Loucy (cell line): ENCODE data around the gene SCRT2.

Experiments used
- H2AFZ ChIP-seq: fragments of 200-600 bp; sonication (generic); 2 replicates; pipeline ENCODE4 v1.6.0; 2016; ENCODE audit warnings: antibody characterized with exemption, mild to moderate bottlenecking, low read length, moderate library complexity
- H3F3A ChIP-seq: fragments of 200-600 bp; 2 replicates; pipeline ENCODE4 v1.6.0; 2016; ENCODE audit warnings: antibody characterized with exemption, low read depth, mild to moderate bottlenecking
- H3K27me3 ChIP-seq: fragments of 200-600 bp; sonication (generic); 2 replicates; pipeline ENCODE4 v1.6.1; 2014; ENCODE audit warnings: low read length, mild to moderate bottlenecking; ENCODE audit not compliant: insufficient read depth, poor library complexity, severe bottlenecking
- H3K36me3 ChIP-seq: fragments of 200-600 bp; sonication (generic); 2 replicates; pipeline ENCODE4 v1.6.1; 2016; ENCODE audit warnings: low read length; ENCODE audit not compliant: insufficient read depth
- H3K4me1 ChIP-seq: fragments of 200-600 bp; sonication (generic); 2 replicates; pipeline ENCODE4 v1.5.1; 2014; ENCODE audit warnings: low read length, mild to moderate bottlenecking; ENCODE audit not compliant: insufficient read depth, poor library complexity, severe bottlenecking
- H3K4me2 ChIP-seq: fragments of 200-600 bp; sonication (generic); 2 replicates; pipeline ENCODE4 v1.6.0; 2014; ENCODE audit warnings: antibody characterized with exemption, low read length, low read depth, mild to moderate bottlenecking; ENCODE audit not compliant: poor library complexity, severe bottlenecking
- H3K4me3 ChIP-seq: fragments of 200-600 bp; sonication (generic); 2 replicates; pipeline ENCODE4 v1.5.1; 2014; ENCODE audit warnings: low read length, mild to moderate bottlenecking, mixed read lengths; ENCODE audit not compliant: poor library complexity, severe bottlenecking
- H3K79me2 ChIP-seq: fragments of 200-600 bp; sonication (generic); 2 replicates; pipeline ENCODE4 v1.6.1; 2014; ENCODE audit warnings: low read length; ENCODE audit not compliant: insufficient read depth
- H3K9ac ChIP-seq: fragments of 200-600 bp; sonication (generic); 2 replicates; pipeline ENCODE4 v1.6.0; 2014; ENCODE audit warnings: mild to moderate bottlenecking, low read depth, low read length, moderate library complexity; ENCODE audit not compliant: poor library complexity, severe bottlenecking
- H3K9me2 ChIP-seq: fragments of 200-600 bp; sonication (generic); replicated peaks from 2 replicates; pipeline ENCODE4 v1.6.1; 2016; ENCODE audit warnings: low read depth, low read length, mixed read lengths
- H3K9me3 ChIP-seq: fragments of 200-600 bp; sonication (generic); 2 replicates; pipeline ENCODE4 v1.6.1; 2014; ENCODE audit warnings: mild to moderate bottlenecking, antibody characterized with exemption, low read length, low read depth; ENCODE audit not compliant: insufficient read depth
- H4K20me1 ChIP-seq: fragments of 200-600 bp; sonication (generic); 2 replicates; pipeline ENCODE4 v1.6.0; 2014; ENCODE audit warnings: antibody characterized with exemption, low read length, mild to moderate bottlenecking; ENCODE audit not compliant: insufficient read depth, poor library complexity, severe bottlenecking
- EZH2phosphoT487 ChIP-seq: fragments of 200-600 bp; IDR thresholded peaks from 2 replicates; pipeline ENCODE4 v1.6.1; 2018; ENCODE audit warnings: antibody characterized with exemption, mild to moderate bottlenecking, moderate library complexity, borderline replicate concordance
- TF ChIP-seq, protein P1 (sequence below): fragments of 200-600 bp; sonication (generic); conservative IDR thresholded peaks from 2 replicates; pipeline ENCODE4 v1.5.1; 2014; ENCODE audit warnings: mild to moderate bottlenecking, antibody characterized with exemption, low read length

SCRT2 gene

DNA sequence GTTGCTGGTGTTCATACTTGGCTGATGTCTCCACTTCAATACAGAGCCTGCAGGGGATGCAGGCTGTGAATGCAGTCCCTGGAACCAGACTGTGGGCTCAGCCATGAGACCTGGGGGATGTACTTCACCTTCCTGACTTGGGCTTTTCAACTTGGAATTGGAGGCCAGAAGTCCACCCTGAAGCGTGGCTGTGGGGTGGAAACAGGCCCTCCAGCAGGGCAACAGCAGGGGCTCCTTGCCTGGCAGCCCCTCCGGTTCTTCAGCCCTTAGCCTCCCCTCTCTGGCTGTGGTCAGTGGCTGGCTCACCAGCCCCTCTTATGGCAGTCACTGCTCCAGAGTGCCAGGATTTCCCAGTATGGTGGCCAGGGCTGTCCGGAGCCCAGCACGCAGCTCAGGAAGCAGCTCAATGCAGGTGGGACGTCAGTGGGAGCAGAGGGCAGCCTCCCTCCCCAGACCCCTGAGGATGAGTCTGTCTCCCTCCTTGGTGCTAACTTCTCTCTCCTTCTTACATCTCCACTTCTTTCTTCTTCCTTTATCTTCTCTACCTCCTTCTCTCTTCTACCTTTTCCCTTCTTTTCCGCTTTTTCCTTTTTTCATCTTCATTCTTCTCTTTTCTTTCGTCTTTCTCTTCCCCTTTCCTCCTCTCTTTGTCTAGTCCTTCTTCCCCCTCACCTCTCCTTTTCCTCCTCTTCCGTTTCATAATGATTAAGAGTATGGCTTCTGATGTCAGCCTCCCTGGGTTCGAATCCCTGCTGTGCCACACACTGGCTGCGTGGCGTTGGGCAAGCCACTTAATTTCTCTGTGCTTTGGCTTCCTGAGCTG, 47.4 kb upstream of the SCRT2 start:
- no peaks in the 10 kb centered on the region for H4K20me1 ChIP-seq
- no peak overlapping the region for H3K4me3 ChIP-seq
- H3K4me1 ChIP-seq: no peaks in the 10 kb centered on the region
- H3K79me2 ChIP-seq: no peaks in the 10 kb centered on the region
- no peaks in the 10 kb centered on the region for H3K9me2 ChIP-seq
- no peaks in the 10 kb centered on the region for H3K36me3 ChIP-seq
- no peak overlapping the region for H3K4me2 ChIP-seq
- no peak overlapping the region for H3K9ac ChIP-seq
- no peaks in the 10 kb centered on the region for H3F3A ChIP-seq
- no peaks in the 10 kb centered on the region for H3K9me3 ChIP-seq
- H2AFZ ChIP-seq: no peak overlapping the region
- no peaks in the 10 kb centered on the region for H3K27me3 ChIP-seq
- TF ChIP-seq, protein P1, sequence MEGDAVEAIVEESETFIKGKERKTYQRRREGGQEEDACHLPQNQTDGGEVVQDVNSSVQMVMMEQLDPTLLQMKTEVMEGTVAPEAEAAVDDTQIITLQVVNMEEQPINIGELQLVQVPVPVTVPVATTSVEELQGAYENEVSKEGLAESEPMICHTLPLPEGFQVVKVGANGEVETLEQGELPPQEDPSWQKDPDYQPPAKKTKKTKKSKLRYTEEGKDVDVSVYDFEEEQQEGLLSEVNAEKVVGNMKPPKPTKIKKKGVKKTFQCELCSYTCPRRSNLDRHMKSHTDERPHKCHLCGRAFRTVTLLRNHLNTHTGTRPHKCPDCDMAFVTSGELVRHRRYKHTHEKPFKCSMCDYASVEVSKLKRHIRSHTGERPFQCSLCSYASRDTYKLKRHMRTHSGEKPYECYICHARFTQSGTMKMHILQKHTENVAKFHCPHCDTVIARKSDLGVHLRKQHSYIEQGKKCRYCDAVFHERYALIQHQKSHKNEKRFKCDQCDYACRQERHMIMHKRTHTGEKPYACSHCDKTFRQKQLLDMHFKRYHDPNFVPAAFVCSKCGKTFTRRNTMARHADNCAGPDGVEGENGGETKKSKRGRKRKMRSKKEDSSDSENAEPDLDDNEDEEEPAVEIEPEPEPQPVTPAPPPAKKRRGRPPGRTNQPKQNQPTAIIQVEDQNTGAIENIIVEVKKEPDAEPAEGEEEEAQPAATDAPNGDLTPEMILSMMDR: no peak
- TF ChIP-seq EZH2phosphoT487: no peak

DNA sequence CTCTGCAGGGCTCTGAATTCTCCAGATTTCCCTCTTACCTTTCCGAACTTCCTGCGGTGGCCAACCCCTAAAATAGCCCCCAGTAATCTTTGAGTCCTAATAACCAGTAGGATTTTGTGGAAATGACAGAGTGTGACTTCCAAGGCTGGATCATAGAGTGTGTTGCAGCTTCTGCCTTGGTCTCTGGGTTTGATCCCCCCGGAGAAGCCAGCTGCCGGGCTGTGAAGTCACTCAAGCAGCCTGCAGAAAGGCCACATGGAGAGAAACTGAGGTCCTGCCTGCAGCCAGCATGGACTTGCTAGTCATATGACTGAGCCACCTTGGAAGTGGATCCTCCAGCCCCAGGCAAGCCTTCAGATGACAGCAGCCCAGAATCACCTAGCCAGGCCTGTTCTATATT, 46.3 kb upstream of the SCRT2 start:
- Histone ChIP-seq H3K4me1 (no peaks in the 10 kb centered on the region), H3K36me3 (no peaks in the 10 kb centered on the region), H3K9ac (no peak overlapping the region), H3F3A (no peaks in the 10 kb centered on the region), H2AFZ (no peak overlapping the region), H4K20me1 (no peaks in the 10 kb centered on the region), H3K9me3 (no peaks in the 10 kb centered on the region), H3K27me3 (no peaks in the 10 kb centered on the region), H3K4me2 (no peak overlapping the region), H3K79me2 (no peaks in the 10 kb centered on the region), H3K4me3 (no peak overlapping the region), H3K9me2 (no peaks in the 10 kb centered on the region)
- no peak for TF ChIP-seq EZH2phosphoT487
- TF ChIP-seq, protein P1: no peak

DNA sequence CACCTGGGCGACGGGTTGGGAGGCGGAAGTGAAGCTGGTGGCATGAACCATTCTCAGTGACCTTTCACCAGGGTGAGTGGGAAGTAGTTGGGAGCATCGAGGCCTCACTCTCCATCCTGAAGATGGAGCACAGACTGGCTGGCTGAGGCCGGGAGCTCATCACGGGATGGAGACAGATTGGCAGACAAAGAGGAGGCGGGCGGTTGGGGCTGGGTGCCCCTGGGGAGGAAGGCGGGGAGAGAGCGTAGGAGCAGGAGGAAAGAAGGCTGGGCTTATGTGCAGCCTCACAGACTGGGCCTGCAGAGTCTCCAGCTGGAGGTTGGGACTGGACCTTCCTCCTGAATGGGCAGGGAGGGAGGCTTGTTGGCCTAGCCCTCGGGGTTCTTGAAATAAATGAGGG, 44.2 kb upstream of the SCRT2 start:
- TF ChIP-seq EZH2phosphoT487: no peak
- TF ChIP-seq, protein P1: no peak
- Histone ChIP-seq H3K9ac (no peak overlapping the region), H3K4me3 (no peak overlapping the region), H2AFZ (no peak overlapping the region), H3F3A (no peaks in the 10 kb centered on the region), H3K36me3 (no peaks in the 10 kb centered on the region), H3K27me3 (no peaks in the 10 kb centered on the region), H3K9me2 (no peaks in the 10 kb centered on the region), H4K20me1 (no peaks in the 10 kb centered on the region), H3K4me1 (no peaks in the 10 kb centered on the region), H3K9me3 (0 out of 2 replicates have a peak, but pooled peaks cover under 1% of the 10 kb centered on the region), H3K79me2 (no peaks in the 10 kb centered on the region), H3K4me2 (no peak overlapping the region)
